Lower lobe of right lung (tissue), 2 donors: ENCODE measurements around the gene LRRK2. TPM values are rescaled to one million over a fixed set of nuclear protein-coding genes. Genes with fewer than 3 reads are reported as not detected.
"Not testable (repeated sequence)": the region's sequence is repeated elsewhere in the genome, so short reads cannot be mapped to it uniquely, and the experiment has no call there.

Experiments
- ATAC-seq, 2 donors: fragments of 200-7000 bp; cut with Tn5 transposase; one replicate each; pipeline ENCODE4 v1.9.1; 2020 to 2022; ENCODE audit warnings: mild to moderate bottlenecking in 2 of 2, moderate library complexity in 2 of 2
- DNase-seq: peaks from one replicate; pipeline ENCODE4 v3.0.0-alpha.2; 2020
- H3K27ac ChIP-seq: fragments of 200-600 bp; one replicate; pipeline ENCODE4 v1.8.0; 2022
- H3K27me3 ChIP-seq: fragments of 200-600 bp; one replicate; pipeline ENCODE4 v1.8.0; 2022; ENCODE audit warnings: low read depth
- H3K36me3 ChIP-seq: fragments of 200-600 bp; one replicate; pipeline ENCODE4 v1.8.0; 2022; ENCODE audit warnings: mild to moderate bottlenecking
- H3K4me1 ChIP-seq: fragments of 200-600 bp; one replicate; pipeline ENCODE4 v1.8.0; 2022
- H3K4me3 ChIP-seq: fragments of 200-600 bp; one replicate; pipeline ENCODE4 v1.8.0; 2022; ENCODE audit warnings: mild to moderate bottlenecking
- H3K9me3 ChIP-seq: fragments of 200-600 bp; one replicate; pipeline ENCODE4 v1.8.0; 2022
- CTCF ChIP-seq: fragments of 200-600 bp; IDR thresholded peaks from one replicate; pipeline ENCODE4 v1.8.0; 2022; ENCODE audit warnings: antibody characterized with exemption, mild to moderate bottlenecking
- intact Hi-C: fragments of 100-400 bp; cut with DNase I; formaldehyde crosslinking; loops from one replicate; pipeline ENCODE4 v1.11.0; 2022
- total RNA-seq: library from RNA; stranded (reverse); fragmentation: NEBNext Ultra II Directional; extraction: Animal tissue kit (Norgen Biotek cat#: 25700); gene quantifications from one replicate; pipeline ENCODE4 v1.2.1, GENCODE V29; 2021
- donor health status: DM: no; HTN: yes; CAD: no; lungs with severe emphysema.

LRRK2 gene
- total RNA-seq, 1 donor from 2014 or later: 426 TPM

GRCh38 chr12:40378691-40379090 lies 153.9 kb downstream of the LRRK2 start:
- H3K4me3 ChIP-seq: no peak overlapping the region
- H3K4me1 ChIP-seq: no peaks in the 10 kb centered on the region
- ATAC-seq (no peak), DNase-seq (no peak)
- intact Hi-C loops: no loop called here
- TF ChIP-seq CTCF: no peak
- H3K9me3 ChIP-seq: no peaks in the 10 kb centered on the region
- no peak overlapping the region for H3K27ac ChIP-seq
- no peaks in the 10 kb centered on the region for H3K27me3 ChIP-seq
- no peaks in the 10 kb centered on the region for H3K36me3 ChIP-seq

GRCh38 chr12:40382217-40382616 lies 157.4 kb downstream of the LRRK2 start:
- Histone ChIP-seq H3K9me3 (no peaks in the 10 kb centered on the region), H3K4me3 (no peak overlapping the region), H3K4me1 (no peaks in the 10 kb centered on the region), H3K27ac (no peak overlapping the region), H3K27me3 (no peaks in the 10 kb centered on the region), H3K36me3 (no peaks in the 10 kb centered on the region)
- DNase-seq (no peak), ATAC-seq (no peak)
- TF ChIP-seq CTCF: no peak
- intact Hi-C loops: no loop called here

GRCh38 chr12:40387279-40387678 lies 162.5 kb downstream of the LRRK2 start:
- H3K4me3 ChIP-seq, ATAC-seq, H3K4me1 ChIP-seq, H3K27me3 ChIP-seq, DNase-seq, H3K9me3 ChIP-seq, H3K36me3 ChIP-seq, H3K27ac ChIP-seq, intact Hi-C loops: not testable (repeated sequence)

GRCh38 chr12:40390980-40391379 lies 166.2 kb downstream of the LRRK2 start:
- H3K27me3 ChIP-seq: no peaks in the 10 kb centered on the region
- no peaks in the 10 kb centered on the region for H3K36me3 ChIP-seq
- no peaks in the 10 kb centered on the region for H3K9me3 ChIP-seq
- DNase-seq (no peak), ATAC-seq (no peak)
- intact Hi-C loops: no loop called here
- H3K4me1 ChIP-seq: no peaks in the 10 kb centered on the region
- H3K27ac ChIP-seq: no peak overlapping the region
- TF ChIP-seq CTCF: no peak
- H3K4me3 ChIP-seq: no peak overlapping the region

- Histone ChIP-seq H3K27me3 (no peaks in the 10 kb centered on the region), H3K9me3 (no peaks in the 10 kb centered on the region), H3K36me3 (no peaks in the 10 kb centered on the region), H3K27ac (no peak overlapping the region), H3K4me1 (no peaks in the 10 kb centered on the region), H3K4me3 (no peak overlapping the region)
- no peak for TF ChIP-seq CTCF
- intact Hi-C loops: no loop called here
- ATAC-seq (no peak), DNase-seq (no peak)
These were observed 168.2 kb downstream of the LRRK2 start for GRCh38 chr12:40393026-40393425.

- no peak overlapping the region for H3K27ac ChIP-seq
- no peaks in the 10 kb centered on the region for H3K36me3 ChIP-seq
- H3K9me3 ChIP-seq: no peaks in the 10 kb centered on the region
- no peak for TF ChIP-seq CTCF
- no peak overlapping the region for H3K4me3 ChIP-seq
- ATAC-seq: no peak
- no peaks in the 10 kb centered on the region for H3K27me3 ChIP-seq
- H3K4me1 ChIP-seq: no peaks in the 10 kb centered on the region
- intact Hi-C loops: no loop called here
- DNase-seq: no peak
These were observed 174.9 kb downstream of the LRRK2 start for GRCh38 chr12:40399656-40400055.
